NCI-H2171 treated with DMSO at 0.1 percent for 48 hours (cell line): ENCODE results near the gene VIP.

Experiments used
- DNase-seq: peaks from one replicate; lab custom pipeline; 2025; lab: John Stamatoyannopoulos, UW

Gene VIP

GRCh38 chr6:152783217-152783878 is 32.8 kb downstream of the VIP start:
- no peak for DNase-seq

DNA sequence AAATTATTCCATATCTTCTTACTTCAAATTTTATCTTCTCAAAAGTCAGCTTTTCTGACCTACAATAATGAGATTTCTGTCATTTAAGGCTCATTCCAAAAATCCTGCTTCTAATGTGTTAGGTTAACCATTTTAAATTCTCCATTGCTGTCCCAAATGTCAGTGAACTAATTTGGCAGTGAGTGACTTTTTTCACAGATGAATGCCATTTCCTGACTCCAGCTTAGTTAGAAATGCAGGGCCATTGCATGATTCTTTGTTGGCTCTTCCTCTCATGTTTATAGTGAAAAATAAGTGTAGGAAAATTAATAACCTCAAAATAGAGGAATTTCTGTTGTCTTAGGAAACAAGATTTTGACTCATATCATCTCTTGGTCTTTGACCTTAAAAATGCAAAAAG is 44.1 kb downstream of the VIP start:
- no peak for DNase-seq

- no peak for DNase-seq
Measured at GRCh38 chr6:152804150-152804549, 53.6 kb downstream of the VIP start.
